A673 (cell line): ENCODE measurements around the gene GAS2L2.

Experiments
- EZH2 ChIP-seq: fragments of 200-600 bp; sonication (generic); IDR thresholded peaks from 2 replicates; pipeline ENCODE4 v1.6.1; 2017; ENCODE audit warnings: borderline replicate concordance, low read depth, mild to moderate bottlenecking, mixed read lengths, antibody characterized with exemption, low read length; ENCODE audit not compliant: poor library complexity, severe bottlenecking
- TF ChIP-seq, protein P1 (sequence below): fragments of 300-800, 200-600 bp; sonication (generic); conservative IDR thresholded peaks from 2 replicates; pipeline ENCODE4 v1.5.1; 2017; ENCODE audit warnings: low read depth, mild to moderate bottlenecking, antibody characterized with exemption, low read length, moderate library complexity, mixed read lengths

DNA sequence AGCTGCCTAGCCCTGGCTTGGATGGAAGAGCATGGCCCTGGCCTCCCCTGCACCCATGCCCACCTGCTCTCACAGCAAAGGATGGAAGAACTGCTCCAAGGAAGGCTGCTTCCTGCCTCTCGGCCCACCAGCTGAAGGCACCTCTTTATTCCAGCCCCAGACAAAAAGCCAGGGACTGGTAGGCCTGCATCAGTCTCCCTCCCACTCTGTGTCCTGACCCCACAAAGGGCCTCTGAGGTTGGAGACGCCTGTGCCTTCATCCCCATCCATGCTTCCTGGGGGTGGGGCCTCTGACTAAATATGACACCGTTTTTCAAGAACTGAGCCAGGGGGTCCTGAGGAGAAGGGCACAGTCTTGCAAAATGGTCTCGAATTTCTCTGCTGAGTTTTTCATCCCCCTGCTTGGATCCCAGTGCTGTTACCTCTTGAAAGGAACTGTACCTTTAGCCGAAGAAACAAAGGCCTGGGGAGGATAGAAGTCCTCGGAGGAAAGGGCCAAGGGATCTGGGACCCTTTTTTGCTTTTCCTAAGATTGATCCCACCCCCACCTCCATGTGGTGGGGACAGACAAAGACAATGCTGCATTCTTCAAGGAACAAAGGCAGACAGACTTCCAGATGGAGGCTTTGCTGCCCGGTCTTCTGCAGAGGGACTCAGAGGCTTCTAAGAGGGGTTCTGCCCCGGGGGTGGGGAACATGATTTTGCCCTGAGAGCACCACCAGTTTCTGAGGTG is 12.9 kb upstream of the GAS2L2 start:
- TF ChIP-seq, protein P1, sequence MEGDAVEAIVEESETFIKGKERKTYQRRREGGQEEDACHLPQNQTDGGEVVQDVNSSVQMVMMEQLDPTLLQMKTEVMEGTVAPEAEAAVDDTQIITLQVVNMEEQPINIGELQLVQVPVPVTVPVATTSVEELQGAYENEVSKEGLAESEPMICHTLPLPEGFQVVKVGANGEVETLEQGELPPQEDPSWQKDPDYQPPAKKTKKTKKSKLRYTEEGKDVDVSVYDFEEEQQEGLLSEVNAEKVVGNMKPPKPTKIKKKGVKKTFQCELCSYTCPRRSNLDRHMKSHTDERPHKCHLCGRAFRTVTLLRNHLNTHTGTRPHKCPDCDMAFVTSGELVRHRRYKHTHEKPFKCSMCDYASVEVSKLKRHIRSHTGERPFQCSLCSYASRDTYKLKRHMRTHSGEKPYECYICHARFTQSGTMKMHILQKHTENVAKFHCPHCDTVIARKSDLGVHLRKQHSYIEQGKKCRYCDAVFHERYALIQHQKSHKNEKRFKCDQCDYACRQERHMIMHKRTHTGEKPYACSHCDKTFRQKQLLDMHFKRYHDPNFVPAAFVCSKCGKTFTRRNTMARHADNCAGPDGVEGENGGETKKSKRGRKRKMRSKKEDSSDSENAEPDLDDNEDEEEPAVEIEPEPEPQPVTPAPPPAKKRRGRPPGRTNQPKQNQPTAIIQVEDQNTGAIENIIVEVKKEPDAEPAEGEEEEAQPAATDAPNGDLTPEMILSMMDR = no peak
- TF ChIP-seq EZH2 = no peak
